ENCODE measurements around the gene SLAIN1. TPM values are rescaled to one million over a fixed set of nuclear protein-coding genes. Genes with fewer than 3 reads are reported as not detected.

SLAIN1 gene
- total and polyA plus RNA-seq, 7 donors = 0.69 to 19.3 (median 6.5) TPM

DNA sequence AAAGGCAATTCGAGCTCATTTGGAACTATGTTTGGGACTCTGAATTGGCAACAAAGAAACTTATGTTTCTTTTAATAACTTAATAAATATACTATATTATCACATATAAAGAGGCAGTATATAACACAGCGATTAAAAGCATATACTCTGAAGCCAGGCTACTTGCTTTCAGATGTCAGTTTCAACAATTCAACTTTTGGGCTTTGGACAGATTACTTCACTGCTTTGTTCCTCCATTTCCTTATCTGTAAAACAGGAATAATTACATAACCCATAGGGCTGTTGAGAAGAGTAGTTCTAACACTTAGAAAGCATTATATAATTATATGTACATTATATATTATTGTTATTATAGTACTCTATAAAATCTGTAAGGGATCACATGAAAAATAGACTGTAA, 113.9 kb downstream of the SLAIN1 start:
- TF ChIP-seq POLR2A (IDR thresholded peaks at IDR 0.05) (no peak), EP300 (IDR thresholded peaks at IDR 0.05) (no peak), CTCF (IDR thresholded peaks at IDR 0.05) (no peak), POLR2AphosphoS5 (IDR thresholded peaks at IDR 0.05) (no peak)
- 85 to 87% methylated on average over 2 of the region's 2 CpGs for WGBS, 2 donors
- DNase-seq = no peak
- H3K27ac ChIP-seq = no peak overlapping the region
- no peaks in the 10 kb centered on the region for H3K36me3 ChIP-seq
- no peaks in the 10 kb centered on the region for H3K4me1 ChIP-seq
- no peak overlapping the region for H3K4me3 ChIP-seq
- no peaks in the 10 kb centered on the region for H3K9me3 ChIP-seq
- H3K27me3 ChIP-seq = no peaks in the 10 kb centered on the region
- intact Hi-C loops (cut with DNase I) = no loop called here

DNA sequence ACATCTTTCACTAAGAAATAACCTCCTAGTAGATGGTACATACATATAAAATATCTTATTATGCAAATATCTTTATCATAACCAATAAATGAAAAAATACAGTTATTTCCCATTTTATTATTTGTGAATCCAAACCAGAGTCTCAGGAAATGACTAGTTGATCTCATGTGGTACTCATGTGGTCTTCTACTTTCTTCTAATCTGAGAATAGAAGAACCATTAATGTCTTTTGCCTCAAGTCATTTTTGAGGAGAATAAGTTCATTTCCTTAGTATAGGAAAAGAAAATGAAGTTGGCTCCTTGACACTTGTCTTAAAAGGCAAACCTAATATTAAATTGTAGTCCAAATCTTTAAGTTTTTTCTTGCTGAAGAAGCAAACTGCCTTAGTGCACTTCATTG, 114.5 kb downstream of the SLAIN1 start:
- H3K27ac ChIP-seq = no peak overlapping the region
- H3K4me1 ChIP-seq = no peaks in the 10 kb centered on the region
- no peaks in the 10 kb centered on the region for H3K27me3 ChIP-seq
- intact Hi-C loops (cut with DNase I) = no loop called here
- H3K9me3 ChIP-seq = no peaks in the 10 kb centered on the region
- no peak overlapping the region for H3K4me3 ChIP-seq
- no peaks in the 10 kb centered on the region for H3K36me3 ChIP-seq
- no peak for DNase-seq
- TF ChIP-seq EP300 (IDR thresholded peaks at IDR 0.05) = no peak
- no peak for TF ChIP-seq CTCF (IDR thresholded peaks at IDR 0.05)
- no peak for TF ChIP-seq POLR2A (IDR thresholded peaks at IDR 0.05)

Small RNA genes within 50 kb of the gene (small RNA-seq; reads per million reads assigned to genes)
- gene MIR3665 = 0 reads per million in 3 donors
- 0 reads per million in 3 donors for gene SPTLC1P5

Other genes starting within 250 kb of the SLAIN1 start
- gene SCEL, start 162.0 kb upstream of the SLAIN1 start, total RNA-seq = not detected
- gene SCEL, start 162.0 kb upstream of the SLAIN1 start, polyA plus RNA-seq = 1 to 10 TPM in 2 of 3 donors, under 1 TPM in 1; 0.54 to 2.4 (median 2.1) TPM
- 10 to 100 TPM; 14.9 to 17.6 (median 16.8) TPM for gene EDNRB, start 221.1 kb downstream of the SLAIN1 start, total RNA-seq
- gene EDNRB, start 221.1 kb downstream of the SLAIN1 start, polyA plus RNA-seq = 1 to 10 TPM; 1.6 to 6.9 (median 1.8) TPM

Measured in sigmoid colon (tissue), 7 donors.